HG02885 (cell line): ENCODE results near the gene EEF1B2.

Experiments used
- ATAC-seq: cut with Tn5 transposase; IDR thresholded peaks from one replicate; pipeline ENCODE4 v1.9.1; 2021; ENCODE audit warnings: mild to moderate bottlenecking; ENCODE audit not compliant: unreplicated experiment, poor library complexity

The EEF1B2 gene

GRCh38 chr2:206211657-206212255 is 52.1 kb downstream of the EEF1B2 start:
- no peak for ATAC-seq
